ENCODE data around the gene MAPRE2. TPM values are rescaled to one million over a fixed set of nuclear protein-coding genes. Genes with fewer than 3 reads are reported as not detected.

Gene MAPRE2
- total and polyA plus RNA-seq, 4 donors, result 12.5 to 57.8 (median 19.8) TPM

- WGBS, 2 donors, result 82 to 91% methylated on average over 4 of the region's 4 CpGs
- H3K36me3 ChIP-seq (ENCODE audit: control insufficient read depth in 4 of 4, insufficient read depth in 4 of 4, low read length in 4 of 4), result peaks cover 5 to 24% (median 6%) of the 10 kb centered on the region in 4 donors
- ATAC-seq (ENCODE audit: insufficient read depth, low FRiP score) (no peak), DNase-seq (no peak)
- H3K27me3 ChIP-seq (ENCODE audit: control insufficient read depth in 3 of 3, insufficient read depth in 3 of 3, low read length in 2 of 3), result no peaks in the 10 kb centered on the region
- no peak overlapping the region for H3K27ac ChIP-seq (ENCODE audit: low read depth in 1 of 2, low read length in 1 of 2)
- no peaks in the 10 kb centered on the region for H3K9me3 ChIP-seq (ENCODE audit: control insufficient read depth in 4 of 4, insufficient read depth in 3 of 4, low read length in 3 of 4)
- no peak for TF ChIP-seq CTCF (IDR thresholded peaks at IDR 0.05; ENCODE audit: control extremely low read depth, extremely low read depth)
- H3K9ac ChIP-seq (ENCODE audit: insufficient read depth in 1 of 2, low read length in 2 of 2), result no peak overlapping the region
- peaks cover 0 to 2% (median 0%) of the 10 kb centered on the region in 5 donors for H3K4me1 ChIP-seq (ENCODE audit: control insufficient read depth in 5 of 5, insufficient read depth in 5 of 5, low read length in 5 of 5)
- no peak overlapping the region for H3K4me3 ChIP-seq
Measured at GRCh38 chr18:35141077-35141476, 99.9 kb downstream of the MAPRE2 start.

- H3K27me3 ChIP-seq (ENCODE audit: control insufficient read depth in 3 of 3, insufficient read depth in 3 of 3, low read length in 2 of 3), result no peaks in the 10 kb centered on the region
- no peak for TF ChIP-seq CTCF (IDR thresholded peaks at IDR 0.05; ENCODE audit: control extremely low read depth, extremely low read depth)
- DNase-seq (no peak), ATAC-seq (ENCODE audit: insufficient read depth, low FRiP score) (no peak)
- H3K27ac ChIP-seq (ENCODE audit: low read depth in 1 of 2, low read length in 1 of 2), result no peak overlapping the region
- 84 to 89% methylated on average over 6 of the region's 6 CpGs for WGBS, 2 donors
- H3K9me3 ChIP-seq (ENCODE audit: control insufficient read depth in 4 of 4, insufficient read depth in 3 of 4, low read length in 3 of 4), result no peaks in the 10 kb centered on the region
- H3K4me1 ChIP-seq (ENCODE audit: control insufficient read depth in 5 of 5, insufficient read depth in 5 of 5, low read length in 5 of 5), result peaks cover 0 to 2% (median 0%) of the 10 kb centered on the region in 5 donors
- H3K36me3 ChIP-seq (ENCODE audit: control insufficient read depth in 4 of 4, insufficient read depth in 4 of 4, low read length in 4 of 4), result peaks cover under 1 to 20% (median 5%) of the 10 kb centered on the region in 4 donors
- no peak overlapping the region for H3K9ac ChIP-seq (ENCODE audit: insufficient read depth in 1 of 2, low read length in 2 of 2)
- H3K4me3 ChIP-seq, result no peak overlapping the region
Measured at GRCh38 chr18:35141567-35142274, 100.5 kb downstream of the MAPRE2 start.

- H3K9me3 ChIP-seq (ENCODE audit: control insufficient read depth in 4 of 4, insufficient read depth in 3 of 4, low read length in 3 of 4), result no peaks in the 10 kb centered on the region
- TF ChIP-seq CTCF (IDR thresholded peaks at IDR 0.05; ENCODE audit: control extremely low read depth, extremely low read depth), result no peak
- no peak overlapping the region for H3K27ac ChIP-seq (ENCODE audit: low read depth in 1 of 2, low read length in 1 of 2)
- no peak for DNase-seq
- H3K4me1 ChIP-seq (ENCODE audit: control insufficient read depth in 5 of 5, insufficient read depth in 5 of 5, low read length in 5 of 5), result peaks cover 0 to 2% (median 0%) of the 10 kb centered on the region in 5 donors
- ATAC-seq (ENCODE audit: insufficient read depth, low FRiP score), result no peak
- no peak overlapping the region for H3K4me3 ChIP-seq
- no peaks in the 10 kb centered on the region for H3K27me3 ChIP-seq (ENCODE audit: control insufficient read depth in 3 of 3, insufficient read depth in 3 of 3, low read length in 2 of 3)
- no peak overlapping the region for H3K9ac ChIP-seq (ENCODE audit: insufficient read depth in 1 of 2, low read length in 2 of 2)
- H3K36me3 ChIP-seq (ENCODE audit: control insufficient read depth in 4 of 4, insufficient read depth in 4 of 4, low read length in 4 of 4), result peaks cover 0 to 17% (median 5%) of the 10 kb centered on the region in 4 donors
- WGBS, 2 donors, result 87 to 94% methylated on average over 1 of the region's 1 CpG
Measured at GRCh38 chr18:35142275-35142615, 101.0 kb downstream of the MAPRE2 start.
